ENCODE results near the gene GLMN. TPM values are rescaled to one million over a fixed set of nuclear protein-coding genes. Genes with fewer than 3 reads are reported as not detected.

The GLMN gene
- total RNA-seq, 1 donor from 2014 or later: 19.9 TPM

GRCh38 chr1:92324784-92325183, 26.0 kb upstream of the GLMN start:
- Mint-ChIP-seq H3K27ac (no peak overlapping the region), H3K36me3 (peaks cover 65% of the 10 kb centered on the region), H3K4me1 (ENCODE audit: unreplicated experiment) (no peaks in the 10 kb centered on the region), H3K4me3 (no peak overlapping the region), H3K9me3 (peaks cover 8% of the 10 kb centered on the region), H3K27me3 (no peaks in the 10 kb centered on the region)
- DNase-seq (ENCODE audit: extremely low spot score, unreplicated experiment): no peak
- no peak for TF ChIP-seq CTCF (conservative IDR thresholded peaks at IDR 0.05)

- no peak for TF ChIP-seq CTCF (conservative IDR thresholded peaks at IDR 0.05)
- no peak overlapping the region for H3K27ac Mint-ChIP-seq
- H3K36me3 Mint-ChIP-seq: peaks cover 64% of the 10 kb centered on the region
- no peaks in the 10 kb centered on the region for H3K4me1 Mint-ChIP-seq (ENCODE audit: unreplicated experiment)
- H3K4me3 Mint-ChIP-seq: no peak overlapping the region
- no peaks in the 10 kb centered on the region for H3K27me3 Mint-ChIP-seq
- no peak for DNase-seq (ENCODE audit: extremely low spot score, unreplicated experiment)
- peaks cover 8% of the 10 kb centered on the region for H3K9me3 Mint-ChIP-seq
Measured at GRCh38 chr1:92323473-92324453, 25.0 kb upstream of the GLMN start.

- no peaks in the 10 kb centered on the region for H3K9me3 Mint-ChIP-seq
- no peak overlapping the region for H3K4me3 Mint-ChIP-seq
- peaks cover 35% of the 10 kb centered on the region for H3K36me3 Mint-ChIP-seq
- H3K27me3 Mint-ChIP-seq: no peaks in the 10 kb centered on the region
- no peak for DNase-seq (ENCODE audit: extremely low spot score, unreplicated experiment)
- no peaks in the 10 kb centered on the region for H3K4me1 Mint-ChIP-seq (ENCODE audit: unreplicated experiment)
- H3K27ac Mint-ChIP-seq: no peak overlapping the region
- no peak for TF ChIP-seq CTCF (conservative IDR thresholded peaks at IDR 0.05)
Measured at GRCh38 chr1:92317836-92318493, 19.2 kb upstream of the GLMN start.

- Mint-ChIP-seq H3K27me3 (no peaks in the 10 kb centered on the region), H3K9me3 (no peaks in the 10 kb centered on the region), H3K4me1 (ENCODE audit: unreplicated experiment) (no peaks in the 10 kb centered on the region), H3K4me3 (no peak overlapping the region), H3K27ac (no peak overlapping the region), H3K36me3 (peaks cover 34% of the 10 kb centered on the region)
- DNase-seq (ENCODE audit: extremely low spot score, unreplicated experiment): no peak
- no peak for TF ChIP-seq CTCF (conservative IDR thresholded peaks at IDR 0.05)
Measured at GRCh38 chr1:92315766-92316599, 17.2 kb upstream of the GLMN start.

GRCh38 chr1:92314024-92314423, 15.2 kb upstream of the GLMN start:
- no peak for TF ChIP-seq CTCF (conservative IDR thresholded peaks at IDR 0.05)
- H3K27ac Mint-ChIP-seq: no peak overlapping the region

More at GRCh38 chr1:92314024-92314423, 15.2 kb upstream of the GLMN start:
- no peaks in the 10 kb centered on the region for H3K27me3 Mint-ChIP-seq
- H3K4me3 Mint-ChIP-seq: no peak overlapping the region
- peaks cover 29% of the 10 kb centered on the region for H3K36me3 Mint-ChIP-seq
- H3K9me3 Mint-ChIP-seq: no peaks in the 10 kb centered on the region
- DNase-seq (ENCODE audit: extremely low spot score, unreplicated experiment): no peak
- H3K4me1 Mint-ChIP-seq (ENCODE audit: unreplicated experiment): no peaks in the 10 kb centered on the region
